AG09309 (cell line): ENCODE measurements around the gene OXNAD1.
A peak's percentile ranks its signal among the peaks of the same experiment; 100 is the strongest.

Experiments used
- DNase-seq: peaks from one replicate; pipeline ENCODE4 v3.0.0-alpha.2; 2010; ENCODE audit warnings: low read depth
- H3K4me3 ChIP-seq: 2 replicates; pipeline ENCODE4 v1.5.1; 2011; ENCODE audit warnings: mild to moderate bottlenecking, low read depth, low read length, moderate library complexity; ENCODE audit not compliant: control insufficient read depth
- TF ChIP-seq, protein P1 (sequence below): IDR thresholded peaks from 2 replicates; pipeline ENCODE4 v1.5.1; 2011; ENCODE audit warnings: mild to moderate bottlenecking, low read depth, low read length, inconsistent platforms; ENCODE audit not compliant: insufficient read depth, control insufficient read depth; ENCODE audit errors: missing control alignments

The OXNAD1 gene

DNA sequence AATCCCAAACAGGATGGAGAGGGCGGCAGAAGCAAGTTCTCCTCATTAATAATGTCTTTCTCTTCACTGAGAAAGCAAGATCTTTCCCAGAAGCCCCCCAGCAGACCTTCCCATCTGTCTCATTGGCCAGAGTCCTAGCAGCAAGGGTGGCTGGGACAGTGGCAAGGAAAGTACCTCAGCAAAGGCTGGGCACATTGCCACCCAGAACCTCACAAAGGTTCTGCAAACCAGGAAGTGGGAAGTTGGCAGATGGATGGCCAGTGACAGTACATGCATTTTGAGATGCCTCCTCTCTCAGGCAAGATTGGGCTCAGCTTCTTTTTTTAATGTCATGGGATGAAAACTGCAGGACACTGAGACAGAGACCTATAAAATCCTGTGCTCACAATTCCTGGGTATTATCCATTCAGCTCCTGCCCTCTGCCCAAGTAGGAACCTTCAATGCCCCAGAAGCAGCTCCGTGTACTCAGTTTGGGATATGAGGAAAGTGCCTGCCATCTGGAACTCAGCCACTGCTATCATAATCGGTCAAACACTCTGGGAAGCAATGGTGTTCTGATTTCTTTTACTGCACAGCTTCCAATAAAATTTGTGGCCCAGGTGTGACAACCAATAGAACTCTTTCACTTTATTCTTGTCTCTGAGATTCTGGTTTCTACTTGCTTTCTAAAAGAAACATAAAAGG, 25.8 kb upstream of the OXNAD1 start:
- TF ChIP-seq, protein P1, sequence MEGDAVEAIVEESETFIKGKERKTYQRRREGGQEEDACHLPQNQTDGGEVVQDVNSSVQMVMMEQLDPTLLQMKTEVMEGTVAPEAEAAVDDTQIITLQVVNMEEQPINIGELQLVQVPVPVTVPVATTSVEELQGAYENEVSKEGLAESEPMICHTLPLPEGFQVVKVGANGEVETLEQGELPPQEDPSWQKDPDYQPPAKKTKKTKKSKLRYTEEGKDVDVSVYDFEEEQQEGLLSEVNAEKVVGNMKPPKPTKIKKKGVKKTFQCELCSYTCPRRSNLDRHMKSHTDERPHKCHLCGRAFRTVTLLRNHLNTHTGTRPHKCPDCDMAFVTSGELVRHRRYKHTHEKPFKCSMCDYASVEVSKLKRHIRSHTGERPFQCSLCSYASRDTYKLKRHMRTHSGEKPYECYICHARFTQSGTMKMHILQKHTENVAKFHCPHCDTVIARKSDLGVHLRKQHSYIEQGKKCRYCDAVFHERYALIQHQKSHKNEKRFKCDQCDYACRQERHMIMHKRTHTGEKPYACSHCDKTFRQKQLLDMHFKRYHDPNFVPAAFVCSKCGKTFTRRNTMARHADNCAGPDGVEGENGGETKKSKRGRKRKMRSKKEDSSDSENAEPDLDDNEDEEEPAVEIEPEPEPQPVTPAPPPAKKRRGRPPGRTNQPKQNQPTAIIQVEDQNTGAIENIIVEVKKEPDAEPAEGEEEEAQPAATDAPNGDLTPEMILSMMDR = no peak
- H3K4me3 ChIP-seq = no peak overlapping the region
- no peak for DNase-seq

- H3K4me3 ChIP-seq = no peak overlapping the region
- TF ChIP-seq, protein P1 = no peak
- DNase-seq = no peak
These were observed 25.2 kb upstream of the OXNAD1 start for GRCh38 chr3:16239780-16240179.

GRCh38 chr3:16240229-16241023, 24.6 kb upstream of the OXNAD1 start:
- TF ChIP-seq, protein P1 = no peak
- DNase-seq = peak; percentile 42
- H3K4me3 ChIP-seq = no peak overlapping the region

DNA sequence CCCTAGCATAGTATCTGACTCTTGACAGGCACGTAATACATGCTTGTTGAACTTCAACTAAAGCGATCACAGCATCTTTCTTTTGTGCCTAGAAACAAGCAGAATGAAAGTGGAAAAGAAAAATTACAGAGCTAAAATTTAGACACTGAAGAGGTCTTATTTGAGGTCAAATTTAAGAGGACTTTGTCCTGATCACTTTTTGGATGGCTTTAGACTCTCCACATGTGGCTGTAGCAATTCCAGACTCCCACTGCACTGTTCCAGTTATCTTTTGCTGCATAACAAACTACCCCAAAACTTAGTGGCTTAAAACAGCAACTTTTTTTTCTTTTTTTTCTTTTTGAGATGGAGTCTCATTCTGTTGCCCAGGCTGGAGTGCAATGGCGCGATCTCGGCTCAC, 23.8 kb upstream of the OXNAD1 start:
- H3K4me3 ChIP-seq = no peak overlapping the region
- no peak for DNase-seq
- TF ChIP-seq, protein P1 = no peak

GRCh38 chr3:16242177-16242576, 22.8 kb upstream of the OXNAD1 start:
- TF ChIP-seq, protein P1 = no peak
- no peak overlapping the region for H3K4me3 ChIP-seq
- no peak for DNase-seq

DNA sequence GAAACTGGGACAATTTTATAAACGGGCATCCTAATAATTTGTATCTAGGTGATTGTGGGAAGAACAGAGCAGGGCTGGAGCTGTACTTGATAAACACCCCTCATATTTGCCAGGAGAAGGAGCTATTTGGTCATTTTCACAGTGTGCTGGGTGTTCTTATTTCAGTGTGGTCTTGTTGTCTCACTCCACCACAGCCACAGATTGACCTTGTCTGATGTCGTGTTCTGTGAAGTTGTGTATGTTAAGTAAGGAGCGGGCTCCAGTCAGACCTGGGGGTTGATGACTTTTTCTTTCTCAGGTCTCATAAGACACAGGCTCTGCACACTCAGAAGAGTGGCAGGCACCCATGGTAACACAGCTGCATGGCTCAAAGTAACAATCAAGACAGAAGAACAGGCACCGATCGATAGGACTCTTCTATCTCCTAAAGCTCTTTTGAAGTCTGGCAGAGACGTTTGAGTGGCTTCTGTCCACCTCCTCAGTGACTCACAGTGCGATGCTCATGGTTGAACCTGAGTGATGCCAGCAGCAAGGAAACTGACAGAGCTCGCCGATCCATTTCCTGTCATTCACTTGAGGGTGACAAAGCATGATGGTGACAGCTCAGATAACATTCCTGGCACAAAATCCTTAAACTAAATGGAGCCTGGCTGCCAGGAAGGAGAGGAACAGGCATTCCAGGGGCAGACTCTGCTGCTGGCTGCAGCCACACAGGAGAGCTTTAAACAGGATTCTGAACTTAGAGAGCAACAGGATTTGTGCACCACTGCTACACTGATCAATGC, 21.1 kb upstream of the OXNAD1 start:
- TF ChIP-seq, protein P1 = no peak
- H3K4me3 ChIP-seq = no peak overlapping the region
- no peak for DNase-seq
